ENCODE results near the gene APBA2.
A peak's percentile ranks its signal among the peaks of the same experiment; 100 is the strongest.

Gene APBA2

DNA sequence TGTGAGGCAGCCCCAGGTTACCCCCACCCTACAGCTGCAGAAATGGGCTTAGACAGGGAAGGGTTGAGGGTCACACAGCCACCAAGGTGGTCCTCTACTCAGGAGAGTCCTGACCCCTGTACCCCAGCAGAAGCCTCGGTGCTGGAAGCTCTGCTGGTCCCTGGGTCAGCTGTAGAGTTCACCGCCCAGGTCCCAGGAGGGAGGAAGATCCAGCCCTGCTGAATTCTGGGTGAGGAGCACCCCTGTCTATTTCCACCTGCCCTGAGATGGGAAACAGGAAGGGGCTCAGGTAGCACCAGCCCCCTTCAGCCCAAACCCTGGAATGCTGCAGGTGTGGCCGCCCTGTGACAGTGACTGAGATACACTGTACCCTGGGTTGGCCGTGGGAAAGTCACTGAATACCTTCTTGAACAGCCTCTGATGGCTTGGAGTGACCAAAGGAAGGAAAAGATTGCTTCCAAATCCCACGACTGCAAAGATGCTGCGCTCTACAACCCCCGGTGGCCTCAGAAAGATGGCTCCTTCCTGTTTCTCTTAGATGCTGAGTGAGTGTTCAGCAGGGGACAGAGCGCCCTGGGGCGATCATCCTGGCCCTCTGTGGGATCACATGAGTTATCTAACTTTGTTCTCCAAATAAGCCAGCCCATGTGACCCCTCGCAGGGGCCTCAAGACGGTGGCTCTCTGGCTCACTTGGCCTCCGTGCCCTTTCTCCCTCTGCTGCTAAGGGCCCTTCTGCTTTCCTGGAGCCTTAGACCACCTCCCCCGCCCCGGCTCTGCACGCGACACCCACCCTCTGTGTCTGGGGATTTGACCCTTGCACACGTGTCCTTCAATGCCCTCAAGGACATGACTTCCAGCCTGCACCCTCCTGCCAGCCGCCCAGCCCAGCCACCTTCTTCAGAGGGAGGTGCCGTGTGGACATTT, 242.0 kb downstream of the APBA2 start:
- DNase-seq = no peak

DNA sequence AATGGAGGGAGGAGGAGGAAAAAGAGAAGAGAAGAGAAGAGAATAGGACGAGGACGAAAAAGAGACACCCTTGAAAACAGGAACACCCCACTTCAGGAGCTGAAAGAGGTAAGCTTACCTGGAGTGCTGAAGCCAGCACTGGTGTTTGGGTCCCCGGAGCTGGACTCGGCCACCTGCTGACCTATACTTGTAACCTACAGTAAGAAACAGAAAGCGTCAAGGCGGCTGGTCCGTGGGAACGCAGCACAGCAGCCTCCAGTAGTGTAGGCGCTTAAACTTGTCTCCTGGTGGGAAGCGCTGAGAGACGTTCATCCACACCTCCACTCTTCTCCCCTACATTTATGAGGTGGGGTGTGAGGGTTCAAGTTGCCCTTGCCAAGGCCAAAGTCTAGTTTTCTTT, 242.9 kb downstream of the APBA2 start:
- no peak for DNase-seq

DNA sequence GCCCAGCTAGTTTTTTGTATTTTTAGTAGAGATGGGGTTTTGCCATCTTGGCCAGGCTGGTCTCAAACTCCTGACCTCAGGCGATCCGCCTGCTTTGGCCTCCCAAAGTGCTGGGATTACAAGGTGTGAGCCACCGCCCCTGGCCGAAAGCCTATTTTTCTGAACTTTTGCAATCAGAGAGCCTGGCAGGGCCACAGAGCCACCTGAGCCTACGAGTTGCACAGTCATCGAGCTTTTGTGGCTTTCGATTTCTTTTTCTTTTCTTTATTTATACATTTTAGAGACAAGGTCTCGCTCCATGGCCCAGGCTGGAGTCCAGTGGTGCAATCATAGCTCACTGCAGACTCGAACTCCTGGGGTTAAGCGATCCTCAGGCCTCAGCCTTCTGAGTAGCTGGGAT, 243.4 kb downstream of the APBA2 start:
- no peak for DNase-seq

DNA sequence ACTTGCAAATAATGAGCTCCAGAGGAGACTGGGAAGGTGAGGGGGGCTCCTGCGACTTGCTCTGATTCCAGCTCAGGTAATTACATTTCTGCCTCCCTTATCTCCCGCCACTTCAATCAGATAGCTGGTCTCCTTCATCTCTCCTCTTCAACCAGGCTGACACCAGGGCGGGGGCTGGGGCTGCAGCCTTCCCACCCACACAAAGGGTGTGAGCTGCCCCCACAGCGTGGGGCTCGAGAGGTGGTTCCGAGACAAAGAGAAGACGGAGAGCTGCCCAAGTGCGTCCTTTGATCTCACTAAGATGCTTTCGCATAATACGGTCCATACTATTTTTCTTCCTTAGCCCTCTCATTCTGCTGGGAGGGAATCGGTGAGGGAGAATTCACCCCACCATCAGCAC, 244.2 kb downstream of the APBA2 start:
- no peak for DNase-seq

DNA sequence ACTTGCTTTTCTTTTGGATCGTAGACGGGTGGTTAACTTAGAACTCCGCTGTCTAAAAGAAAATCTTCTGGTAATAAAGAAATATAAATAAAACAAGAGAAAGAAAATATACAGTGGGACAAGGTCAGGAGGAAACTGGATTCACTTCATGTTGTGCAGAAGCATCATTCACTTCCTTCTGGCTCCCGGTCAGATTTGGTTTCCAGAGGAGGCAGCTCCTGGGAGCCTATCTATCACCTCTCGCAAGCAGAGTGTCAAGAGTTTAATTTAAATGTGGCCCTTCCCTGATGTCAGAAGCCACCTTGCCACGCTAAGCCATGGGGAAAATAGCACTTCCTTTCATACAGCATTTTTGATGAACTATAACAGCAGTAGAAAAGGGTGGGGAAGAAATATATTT, 244.7 kb downstream of the APBA2 start:
- no peak for DNase-seq

DNA sequence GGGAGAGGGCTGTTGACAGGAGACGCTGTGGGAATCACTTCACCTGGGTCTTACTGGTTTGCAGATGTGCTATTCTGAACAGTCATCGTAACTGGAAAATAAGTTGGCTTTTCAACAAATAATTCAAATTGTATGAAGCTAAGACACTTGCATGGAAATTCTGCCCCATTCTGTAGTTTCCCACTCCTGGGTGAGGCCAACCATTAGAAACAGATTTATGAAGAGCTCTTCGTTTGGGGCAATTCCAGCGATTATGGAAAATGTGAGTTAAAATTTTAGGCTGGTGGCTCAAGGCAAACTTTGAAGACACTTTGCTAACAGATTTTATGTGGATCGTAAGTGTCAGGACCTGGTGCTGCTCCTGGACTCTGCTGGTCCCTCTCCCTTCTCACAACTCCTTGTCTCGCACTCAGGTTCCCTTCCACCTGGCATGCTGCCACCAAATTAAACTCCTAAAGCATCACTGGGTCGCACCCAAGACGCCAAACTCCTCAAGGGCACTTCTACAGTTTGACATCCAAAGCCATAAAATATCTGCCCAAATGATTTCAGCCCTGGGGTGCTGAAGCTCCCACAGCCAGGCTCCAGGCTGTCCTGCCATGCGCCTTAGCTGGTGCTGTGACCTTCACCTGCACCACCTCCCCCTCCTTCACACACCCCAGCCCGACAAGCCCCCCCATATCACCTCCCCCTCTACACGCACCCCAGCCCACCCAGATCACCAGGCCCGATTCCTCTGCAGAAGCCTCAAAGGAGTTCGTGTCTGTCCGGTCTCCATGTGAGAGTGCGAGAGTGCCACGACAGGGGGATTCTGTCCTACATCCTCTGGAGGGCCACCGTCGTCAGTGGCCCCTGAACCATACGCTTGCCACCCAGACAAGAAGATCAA, 245.4 kb downstream of the APBA2 start:
- peak; percentile 17 for DNase-seq

DNA sequence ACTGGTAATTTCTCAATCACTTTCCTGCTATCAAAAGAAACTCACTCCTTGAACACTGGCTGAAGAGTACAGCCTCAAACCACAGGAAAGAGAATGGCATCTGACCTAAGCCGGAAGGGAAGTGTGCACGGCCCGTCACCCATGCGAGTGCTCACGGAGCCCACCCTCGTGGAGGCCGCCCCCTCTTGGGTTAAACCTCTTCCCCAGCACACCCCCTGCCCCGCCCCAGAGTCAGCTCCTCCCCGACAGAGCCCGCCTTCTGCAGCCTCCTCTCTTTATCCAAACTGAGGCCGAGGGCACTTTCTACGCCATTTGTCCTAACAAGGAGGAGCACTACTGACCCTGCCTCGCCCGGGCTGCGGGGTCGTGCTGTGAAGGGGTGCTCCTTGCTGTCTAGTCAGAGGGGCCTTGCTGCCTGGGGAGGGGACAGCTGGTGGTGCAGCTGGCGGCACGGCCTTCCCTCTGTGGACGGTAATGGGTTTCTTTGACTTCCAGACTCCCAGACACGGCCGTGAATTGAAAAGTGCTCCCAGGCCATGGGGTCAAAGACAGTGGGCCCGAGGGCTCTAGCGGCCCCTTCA, 246.2 kb downstream of the APBA2 start:
- DNase-seq = no peak

DNA sequence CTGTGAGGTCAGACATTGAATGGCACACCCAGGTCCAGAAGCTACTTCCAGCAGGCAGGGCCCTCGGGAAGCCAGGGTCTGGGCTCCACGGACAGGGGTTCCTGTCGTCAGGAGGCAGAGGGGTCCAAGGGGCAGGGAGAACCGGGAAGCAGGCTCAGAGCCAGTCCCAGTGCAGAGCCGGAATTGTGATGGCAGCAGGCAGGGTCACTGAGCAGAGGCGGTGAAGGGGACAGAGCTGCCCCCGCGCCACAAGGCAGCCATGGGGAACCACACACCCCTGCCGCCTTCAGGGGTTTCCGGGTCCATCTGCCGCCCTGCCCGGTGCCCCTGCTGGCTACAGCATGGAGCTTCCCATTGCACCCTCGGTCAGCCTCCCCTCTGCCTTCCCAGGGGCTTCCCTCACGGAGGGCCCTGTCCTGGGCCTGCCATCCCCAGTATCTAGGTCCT, 247.0 kb downstream of the APBA2 start:
- DNase-seq = no peak

DNA sequence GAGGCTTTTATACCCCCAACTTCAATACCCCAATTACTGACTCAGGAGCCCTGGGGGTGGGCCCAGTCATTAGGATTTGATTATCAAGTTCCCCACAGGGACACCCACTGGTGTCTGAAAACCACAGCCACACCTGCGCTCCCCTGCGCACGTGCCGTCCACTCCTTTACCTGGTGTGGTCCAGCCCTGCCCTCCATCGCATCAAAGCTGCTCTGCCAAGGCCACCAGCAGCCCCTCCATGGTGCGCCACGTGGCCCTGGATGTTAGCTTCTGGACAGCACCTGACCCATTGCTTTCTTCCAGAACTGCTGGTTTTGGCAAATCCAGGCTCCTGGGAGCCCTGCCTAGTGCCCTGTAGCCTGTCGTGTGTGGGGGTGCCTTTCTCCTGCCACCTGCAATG, 247.5 kb downstream of the APBA2 start:
- no peak for DNase-seq

DNA sequence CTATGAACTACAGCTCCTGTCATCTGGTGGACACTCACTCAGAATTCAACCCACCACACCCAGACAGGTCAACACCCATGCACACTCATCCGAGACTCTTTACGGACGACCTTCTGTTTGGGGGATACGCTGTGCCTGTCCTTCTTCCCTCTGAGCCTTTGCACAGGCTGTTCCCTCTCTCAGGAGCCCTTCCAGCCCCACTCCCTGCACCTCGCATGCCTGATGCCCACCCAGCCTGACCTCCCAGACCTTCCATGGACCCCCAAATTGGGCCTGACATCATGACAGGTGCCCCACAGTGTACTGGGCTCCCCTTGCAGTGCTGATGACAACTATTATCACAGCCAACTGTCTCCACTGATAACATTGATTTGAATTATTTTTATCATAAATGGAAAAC, 248.0 kb downstream of the APBA2 start:
- no peak for DNase-seq

DNA sequence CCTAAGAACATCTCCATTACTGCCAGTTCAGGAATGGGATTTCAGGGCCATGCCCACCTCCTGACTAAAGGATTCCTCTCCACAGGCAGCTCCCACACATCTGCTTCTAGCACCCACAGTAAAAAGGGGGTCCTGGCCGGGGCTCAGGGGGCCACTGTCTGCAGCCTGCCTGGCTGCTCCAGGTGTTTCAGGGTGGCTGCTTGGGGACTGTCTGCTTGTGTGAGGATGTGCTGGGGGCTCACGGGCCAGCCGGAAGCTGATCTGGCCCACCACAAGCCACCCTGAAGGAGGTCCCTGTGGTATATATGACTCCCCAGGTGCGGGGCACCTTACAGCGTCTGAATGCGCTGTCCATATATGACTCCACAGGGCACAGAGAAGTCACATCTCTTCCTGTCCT, 248.5 kb downstream of the APBA2 start:
- no peak for DNase-seq

DNA sequence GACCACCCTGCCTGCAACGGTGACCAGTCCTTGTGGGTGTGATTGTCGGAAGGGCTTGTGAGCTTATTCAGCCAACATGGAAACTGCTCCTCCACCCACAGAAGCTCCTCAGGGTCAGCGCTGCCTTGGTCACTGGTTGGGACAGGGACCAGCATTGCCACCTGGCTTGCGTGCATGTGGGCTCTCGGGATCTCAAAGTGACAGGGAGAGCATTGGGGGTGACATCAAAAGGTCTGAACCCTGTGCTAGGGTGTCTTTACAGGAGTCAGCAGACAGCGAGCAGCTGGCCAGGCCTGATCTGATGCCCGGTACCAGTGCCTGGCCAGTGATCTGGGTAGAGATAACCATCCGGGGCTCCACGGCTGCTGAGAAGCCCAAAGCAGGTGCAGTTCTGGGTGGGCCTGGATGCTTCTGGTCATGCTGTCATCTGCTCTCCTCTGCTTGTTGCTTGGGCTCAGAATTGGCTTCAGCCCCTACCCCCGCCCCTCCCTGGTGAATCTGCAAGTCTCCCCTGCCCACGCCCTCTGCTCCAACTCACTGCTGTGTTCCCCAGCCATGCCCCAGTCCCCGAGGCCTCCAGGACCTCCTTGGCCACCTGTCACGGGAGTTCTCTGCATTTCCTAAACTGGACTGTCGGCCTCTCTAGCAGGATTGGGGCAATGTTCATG, 249.0 kb downstream of the APBA2 start:
- DNase-seq = no peak

DNA sequence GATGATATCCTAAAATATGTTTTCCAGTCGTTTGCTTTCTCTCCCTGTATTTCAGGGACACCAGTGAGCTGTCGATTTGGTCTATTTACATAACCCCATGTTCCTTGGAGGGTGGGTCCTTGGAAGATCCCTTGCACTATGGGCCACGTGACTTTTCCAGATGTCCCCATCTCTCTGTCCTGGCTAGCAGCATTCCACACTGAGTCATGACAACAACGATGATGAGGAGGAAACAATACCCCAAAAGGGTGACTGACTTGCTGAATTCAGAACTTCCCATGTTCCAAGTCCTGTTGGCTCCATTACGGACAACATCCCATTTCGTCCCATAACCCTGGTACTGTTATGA, 249.5 kb downstream of the APBA2 start:
- DNase-seq = no peak

DNA sequence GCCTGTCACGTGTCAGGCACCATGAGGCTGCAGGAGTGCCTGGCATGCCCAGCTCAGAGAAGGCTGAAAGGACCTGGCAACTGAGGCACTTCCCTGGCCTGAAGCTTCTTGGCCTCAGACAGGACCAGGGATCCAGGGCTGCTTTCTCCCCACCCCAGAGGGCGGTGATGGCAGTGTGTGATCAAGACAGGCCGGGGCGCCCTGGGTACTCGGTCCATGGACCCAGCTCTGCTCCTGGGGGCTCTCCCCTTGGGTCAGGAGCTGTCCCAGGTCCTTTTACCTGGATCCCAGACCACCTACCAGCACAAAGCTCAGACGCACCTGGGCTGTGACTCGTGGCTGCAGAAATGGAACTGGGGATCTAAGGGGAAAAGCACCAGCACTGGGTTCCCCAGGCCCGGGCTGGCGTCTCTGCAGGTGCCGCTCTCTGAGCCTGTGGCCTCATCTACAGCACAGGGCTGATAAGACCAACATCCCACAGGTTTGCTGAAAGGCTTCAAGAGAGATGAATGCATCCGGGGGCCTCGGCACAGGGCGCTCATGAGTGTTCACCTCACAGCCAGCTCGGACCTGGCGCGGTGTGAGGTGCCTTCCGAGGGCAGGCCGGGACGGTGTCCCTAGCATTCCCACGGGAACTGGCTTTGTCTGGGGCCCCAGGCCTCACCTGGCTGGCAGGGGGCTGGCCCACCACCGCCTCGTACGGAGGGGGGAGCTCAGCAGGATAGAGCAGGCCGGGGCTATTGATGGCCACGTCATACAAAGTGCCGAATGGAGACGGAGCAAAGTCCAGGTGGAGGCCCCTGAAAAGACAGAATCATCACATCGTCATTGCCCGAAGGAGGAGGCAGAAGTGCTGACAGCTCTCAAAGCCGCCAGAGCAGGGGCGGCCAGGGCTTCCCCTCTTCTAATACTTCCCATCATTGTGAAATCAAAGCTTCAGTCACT, 250.2 kb downstream of the APBA2 start:
- no peak for DNase-seq

DNA sequence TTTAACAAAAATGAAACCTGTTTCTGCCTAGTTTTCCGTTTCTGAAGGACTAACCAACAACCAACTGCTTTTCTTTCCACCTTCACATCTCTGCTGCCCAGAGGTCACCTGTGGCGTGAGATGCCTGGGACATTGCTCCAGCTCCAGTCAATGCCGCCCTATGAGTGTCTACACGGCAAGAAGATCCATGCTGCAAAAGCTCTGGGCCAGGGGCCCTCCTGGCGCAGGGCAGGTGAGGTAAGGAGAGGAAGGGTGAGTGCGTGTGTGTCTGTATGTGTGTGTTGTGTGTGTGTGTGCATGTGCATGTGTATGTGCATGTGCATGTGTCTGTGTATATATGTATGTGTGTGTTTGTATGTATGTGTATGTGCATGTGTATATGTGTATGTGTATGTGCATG, 252.5 kb downstream of the APBA2 start:
- DNase-seq = no peak

DNA sequence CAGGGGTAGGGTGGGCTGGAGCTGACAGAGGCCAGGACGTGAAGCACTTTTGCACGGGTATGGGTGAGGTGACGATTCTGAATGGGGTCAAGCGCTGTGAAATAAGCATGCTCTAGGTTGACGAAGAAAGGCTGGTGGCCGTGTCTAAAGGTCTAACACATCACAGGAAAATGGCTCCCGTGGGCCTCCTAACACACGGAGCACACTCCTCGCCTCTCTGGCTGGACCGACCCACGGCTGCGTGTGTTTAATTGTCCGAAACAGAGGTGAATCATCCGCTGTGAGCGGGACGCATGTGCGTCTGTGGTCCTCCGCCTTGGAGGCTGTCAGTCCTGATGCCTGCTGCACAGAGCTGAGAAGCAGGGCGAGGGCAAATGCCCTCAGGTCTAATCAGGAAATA, 253.3 kb downstream of the APBA2 start:
- DNase-seq = no peak

DNA sequence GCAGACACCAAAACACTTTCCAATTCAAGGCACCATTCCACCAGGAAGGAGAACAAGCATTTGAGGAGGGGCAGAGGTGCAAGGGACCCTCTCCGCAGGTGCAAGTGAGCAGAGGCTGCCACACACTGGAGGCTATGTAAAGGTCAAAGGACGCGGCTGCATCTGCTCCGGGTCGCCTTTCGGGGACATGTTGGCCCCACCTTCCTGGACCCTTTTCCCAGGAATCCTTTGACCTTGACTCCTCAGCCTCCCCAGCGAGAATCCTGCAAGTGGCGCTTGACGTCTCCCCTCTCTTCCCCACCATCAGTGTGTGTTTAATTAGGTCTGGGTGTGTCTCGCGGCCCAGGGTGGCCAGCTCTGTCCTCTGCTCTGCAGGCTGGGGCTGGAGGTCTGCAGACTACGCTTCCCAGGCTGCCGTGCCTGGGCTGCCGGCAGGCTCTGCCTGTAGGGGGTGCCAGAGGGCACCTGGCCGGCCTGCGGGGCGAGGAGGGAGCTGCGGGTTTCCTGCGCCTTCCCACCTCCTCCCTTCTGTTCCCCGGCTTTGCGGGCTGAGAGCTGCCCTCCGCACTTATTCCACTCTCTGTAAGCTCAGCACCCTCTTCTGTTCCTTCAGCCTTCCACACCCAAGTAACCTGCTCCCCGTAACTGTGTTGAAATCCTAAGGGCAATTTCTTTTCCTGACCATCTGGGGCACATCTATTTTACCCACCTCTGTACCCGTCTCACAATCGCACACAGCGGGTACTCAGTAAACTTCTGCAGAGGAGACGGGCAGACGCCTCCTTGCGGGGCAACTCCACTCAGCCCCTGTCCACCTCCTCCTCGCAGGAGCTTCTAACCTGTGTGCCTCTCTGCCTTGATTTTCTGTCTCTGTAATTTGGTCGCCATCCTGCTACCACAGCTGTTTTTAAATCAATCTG, 254.0 kb downstream of the APBA2 start:
- DNase-seq = no peak

DNA sequence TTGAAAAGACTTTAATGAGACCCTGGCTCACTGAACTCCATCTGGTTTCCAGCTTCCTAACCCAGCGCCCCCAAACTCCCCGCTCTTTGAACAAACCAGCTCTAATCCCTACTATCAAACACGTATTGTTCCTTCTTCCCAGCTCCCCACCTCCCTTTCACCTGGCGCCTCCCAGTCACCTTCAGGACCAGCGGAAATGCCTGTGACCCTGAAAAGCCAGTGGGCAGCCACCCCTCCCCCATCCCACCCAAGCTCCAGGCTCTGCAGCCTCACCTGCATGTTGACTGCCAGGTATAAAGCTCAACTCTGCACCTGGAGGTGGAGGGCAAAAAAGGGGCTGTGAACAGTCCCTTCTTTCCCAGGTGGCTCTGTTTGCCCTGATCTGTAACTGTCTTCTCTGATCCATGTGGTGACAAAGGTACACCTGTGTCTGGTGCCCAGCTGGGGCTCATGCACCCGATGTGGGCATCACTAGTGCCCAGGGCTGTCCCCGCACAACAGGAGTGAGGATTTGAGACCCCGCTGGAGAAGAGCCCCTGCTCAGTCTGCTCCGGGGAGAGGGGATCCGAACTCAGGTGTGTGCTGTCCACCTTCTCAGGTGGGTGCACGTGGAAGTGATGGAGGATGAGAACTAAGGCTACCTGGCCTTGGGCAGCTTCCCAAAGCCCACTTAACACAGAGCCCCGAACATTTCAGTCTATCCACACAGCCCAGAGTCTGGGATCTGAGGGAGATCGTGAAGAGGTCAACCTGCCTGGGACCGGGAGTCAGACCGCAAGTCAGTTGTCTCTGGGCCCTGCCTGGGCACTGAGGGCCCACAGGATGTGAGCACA, 254.9 kb downstream of the APBA2 start:
- DNase-seq = no peak

DNA sequence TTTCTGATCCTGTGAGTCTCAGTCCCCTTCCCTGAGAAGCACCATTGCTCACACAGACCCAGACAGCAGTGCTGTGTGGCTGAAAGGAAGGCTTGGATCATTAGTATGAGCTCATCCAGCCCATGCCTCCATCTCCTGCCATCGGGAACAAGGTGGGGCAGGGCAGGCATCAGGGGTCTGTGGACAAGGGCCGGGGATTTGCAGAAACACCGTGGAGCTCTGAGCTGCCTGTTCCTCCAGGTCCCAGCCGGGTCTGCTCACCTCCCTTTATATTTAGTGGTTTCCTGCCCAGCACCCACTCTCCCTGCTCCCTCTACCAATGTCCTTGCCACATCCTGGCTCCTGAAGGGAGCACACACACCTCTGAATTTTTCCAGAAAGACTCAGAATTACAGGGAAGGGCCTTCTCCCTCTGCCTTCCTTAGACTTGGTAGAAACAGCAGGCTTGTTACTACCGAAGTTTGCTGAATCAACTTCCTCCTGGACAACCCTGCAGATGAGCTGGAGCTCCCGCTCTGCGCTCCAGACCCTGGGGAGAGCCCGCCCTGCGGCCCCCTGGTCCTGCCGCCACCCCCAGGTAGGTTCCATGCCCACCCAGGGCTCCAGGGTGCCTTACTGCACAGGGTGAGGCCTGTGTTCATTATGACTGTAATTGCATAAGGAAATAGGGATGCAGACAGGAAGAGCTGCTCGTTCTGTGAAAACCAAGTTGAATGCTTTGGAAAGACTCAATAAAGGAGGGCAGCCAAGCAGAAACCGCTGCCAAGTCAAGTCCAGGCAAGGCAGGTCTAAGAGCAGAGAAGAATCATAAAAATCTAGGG, 255.7 kb downstream of the APBA2 start:
- DNase-seq = no peak
